ENCODE results near the gene FTSJ1. TPM values are rescaled to one million over a fixed set of nuclear protein-coding genes. Genes with fewer than 3 reads are reported as not detected.

FTSJ1 gene
- total and polyA plus RNA-seq, 2 of the 8 experiments (the other 6 are each of a cell fraction or from before 2014, with no cell fraction given): 62.4 to 80.4 TPM

DNA sequence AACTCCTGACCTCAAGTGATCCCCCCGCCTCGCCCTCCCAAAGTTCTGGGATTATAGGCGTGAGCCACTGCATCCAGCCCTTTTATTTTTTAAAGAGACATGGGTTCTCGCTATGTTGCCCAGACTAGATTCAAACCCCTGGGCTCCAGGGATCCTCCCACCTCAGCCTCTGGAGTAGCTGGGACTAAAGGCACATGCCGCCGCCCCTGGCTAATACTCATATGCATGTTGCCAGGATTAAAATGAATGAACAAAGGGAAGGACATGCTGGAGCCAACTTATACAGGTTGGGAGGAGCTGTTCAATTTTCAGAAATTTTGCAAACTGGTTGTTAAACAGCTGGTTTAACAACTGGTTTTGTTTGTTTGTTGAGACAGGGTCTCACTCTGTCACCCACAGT, 1.4 kb upstream of the FTSJ1 start (continued):
- TF ChIP-seq SIN3A (conservative IDR thresholded peaks at IDR 0.05 in 1 of 2, IDR thresholded peaks at IDR 0.05 in 1 of 2; ENCODE audit: low read depth in 1 of 2, low read length in 2 of 2) (no peak), SRF (IDR thresholded peaks at IDR 0.05; ENCODE audit: low read depth, low read length) (no peak), TEAD4 (IDR thresholded peaks at IDR 0.05; ENCODE audit: low read depth, low read length) (no peak), JUN (IDR thresholded peaks at IDR 0.05; ENCODE audit: low read depth, low read length) (no peak), SIRT6 (IDR thresholded peaks at IDR 0.05; ENCODE audit: low read length) (no peak), MAFK (IDR thresholded peaks at IDR 0.05; ENCODE audit: low read depth, low read length) (no peak), FOSL1 (IDR thresholded peaks at IDR 0.05; ENCODE audit: insufficient read depth, low read depth, low read length) (no peak)
- TF ChIP-seq, protein P1, sequence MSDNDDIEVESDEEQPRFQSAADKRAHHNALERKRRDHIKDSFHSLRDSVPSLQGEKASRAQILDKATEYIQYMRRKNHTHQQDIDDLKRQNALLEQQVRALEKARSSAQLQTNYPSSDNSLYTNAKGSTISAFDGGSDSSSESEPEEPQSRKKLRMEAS (IDR thresholded peaks at IDR 0.05): no peak

All from H1 (cell line).